Measurements from ENCODE around the gene MAP2K5.

The MAP2K5 gene

DNA sequence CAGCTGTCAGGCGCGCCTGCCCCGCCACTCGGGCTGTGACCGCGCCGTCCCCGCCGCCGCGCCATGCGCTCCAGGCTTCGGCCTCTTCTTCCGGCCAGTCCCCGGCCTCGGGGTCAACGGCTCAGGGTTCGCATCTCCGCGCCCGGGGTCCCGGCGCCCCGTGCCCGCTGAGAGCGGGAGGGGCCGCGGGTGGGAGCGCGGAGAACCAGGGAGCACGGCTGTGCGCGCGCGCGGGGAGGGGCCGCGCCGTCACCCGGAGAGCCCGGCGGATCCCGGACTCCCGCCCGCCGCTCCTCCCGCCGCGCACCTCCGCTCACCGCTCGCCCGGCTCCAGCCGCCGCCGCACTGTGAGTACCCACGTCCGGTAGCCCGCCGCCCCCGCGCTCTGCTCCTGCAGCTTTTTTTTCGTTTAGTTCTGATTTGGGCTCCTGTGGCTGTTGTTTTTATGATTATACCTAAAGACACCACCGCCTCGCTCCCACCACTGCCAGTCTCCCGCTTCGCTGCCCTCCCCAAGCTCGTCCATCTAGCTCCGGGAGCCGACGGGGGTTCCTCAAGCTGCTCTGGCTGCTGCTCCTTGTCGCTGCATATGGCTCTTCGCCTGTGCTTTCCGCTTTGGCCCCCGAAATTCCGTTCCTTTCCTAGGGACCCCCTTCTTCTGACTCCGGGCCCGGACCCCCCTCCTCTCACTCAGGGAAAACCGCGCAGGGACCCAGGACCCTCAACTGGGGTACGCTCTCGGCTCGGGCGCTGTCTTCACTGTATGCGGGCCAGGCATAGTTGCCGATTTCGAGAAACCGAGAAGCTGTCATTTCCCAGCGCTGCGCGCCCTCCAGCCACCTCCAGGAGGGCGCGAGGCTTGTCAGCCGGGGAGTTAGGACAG, 281.1 kb downstream of the MAP2K5 start:
- H3K4me1 ChIP-seq (ENCODE audit: control insufficient read depth, insufficient read depth, low read length): peaks cover 7% of the 10 kb centered on the region
- peak overlapping the region; percentile 38 for H3K4me3 ChIP-seq (ENCODE audit: low read depth, low read length)
- ChIA-PET POLR2A (interaction anchor here (1.3 to 1.5 kb wide), 2 partner anchors 17 to 281 kb away, joined by 3 to 4 read pairs; partner anchors contain the start of gene MAP2K5), CTCF (interaction anchor here (0.5 to 1.3 kb wide), 7 partner anchors 9 to 1234 kb away, joined by 3 to 4 read pairs (median 3); partner anchors contain the start of gene C15orf61)
- peak overlapping the region; percentile 30; the same call in 1 of the 2 replicates for H3K27ac ChIP-seq (ENCODE audit: extremely low read depth, low read depth, low read length)
- no peaks in the 10 kb centered on the region for H3K36me3 ChIP-seq (ENCODE audit: control insufficient read depth in 2 of 2, insufficient read depth in 1 of 2, low read length in 2 of 2)
- no peaks in the 10 kb centered on the region for H3K9me3 ChIP-seq (ENCODE audit: control insufficient read depth, insufficient read depth, low read depth, low read length)
- no peak for TF ChIP-seq ZNF747 (tag by site-specific recombination; IDR thresholded peaks at IDR 0.05)
- TF ChIP-seq, protein P1, sequence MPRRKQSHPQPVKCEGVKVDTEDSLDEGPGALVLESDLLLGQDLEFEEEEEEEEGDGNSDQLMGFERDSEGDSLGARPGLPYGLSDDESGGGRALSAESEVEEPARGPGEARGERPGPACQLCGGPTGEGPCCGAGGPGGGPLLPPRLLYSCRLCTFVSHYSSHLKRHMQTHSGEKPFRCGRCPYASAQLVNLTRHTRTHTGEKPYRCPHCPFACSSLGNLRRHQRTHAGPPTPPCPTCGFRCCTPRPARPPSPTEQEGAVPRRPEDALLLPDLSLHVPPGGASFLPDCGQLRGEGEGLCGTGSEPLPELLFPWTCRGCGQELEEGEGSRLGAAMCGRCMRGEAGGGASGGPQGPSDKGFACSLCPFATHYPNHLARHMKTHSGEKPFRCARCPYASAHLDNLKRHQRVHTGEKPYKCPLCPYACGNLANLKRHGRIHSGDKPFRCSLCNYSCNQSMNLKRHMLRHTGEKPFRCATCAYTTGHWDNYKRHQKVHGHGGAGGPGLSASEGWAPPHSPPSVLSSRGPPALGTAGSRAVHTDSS (tag by site-specific recombination; IDR thresholded peaks at IDR 0.05): no peak
- TF ChIP-seq, protein P2, sequence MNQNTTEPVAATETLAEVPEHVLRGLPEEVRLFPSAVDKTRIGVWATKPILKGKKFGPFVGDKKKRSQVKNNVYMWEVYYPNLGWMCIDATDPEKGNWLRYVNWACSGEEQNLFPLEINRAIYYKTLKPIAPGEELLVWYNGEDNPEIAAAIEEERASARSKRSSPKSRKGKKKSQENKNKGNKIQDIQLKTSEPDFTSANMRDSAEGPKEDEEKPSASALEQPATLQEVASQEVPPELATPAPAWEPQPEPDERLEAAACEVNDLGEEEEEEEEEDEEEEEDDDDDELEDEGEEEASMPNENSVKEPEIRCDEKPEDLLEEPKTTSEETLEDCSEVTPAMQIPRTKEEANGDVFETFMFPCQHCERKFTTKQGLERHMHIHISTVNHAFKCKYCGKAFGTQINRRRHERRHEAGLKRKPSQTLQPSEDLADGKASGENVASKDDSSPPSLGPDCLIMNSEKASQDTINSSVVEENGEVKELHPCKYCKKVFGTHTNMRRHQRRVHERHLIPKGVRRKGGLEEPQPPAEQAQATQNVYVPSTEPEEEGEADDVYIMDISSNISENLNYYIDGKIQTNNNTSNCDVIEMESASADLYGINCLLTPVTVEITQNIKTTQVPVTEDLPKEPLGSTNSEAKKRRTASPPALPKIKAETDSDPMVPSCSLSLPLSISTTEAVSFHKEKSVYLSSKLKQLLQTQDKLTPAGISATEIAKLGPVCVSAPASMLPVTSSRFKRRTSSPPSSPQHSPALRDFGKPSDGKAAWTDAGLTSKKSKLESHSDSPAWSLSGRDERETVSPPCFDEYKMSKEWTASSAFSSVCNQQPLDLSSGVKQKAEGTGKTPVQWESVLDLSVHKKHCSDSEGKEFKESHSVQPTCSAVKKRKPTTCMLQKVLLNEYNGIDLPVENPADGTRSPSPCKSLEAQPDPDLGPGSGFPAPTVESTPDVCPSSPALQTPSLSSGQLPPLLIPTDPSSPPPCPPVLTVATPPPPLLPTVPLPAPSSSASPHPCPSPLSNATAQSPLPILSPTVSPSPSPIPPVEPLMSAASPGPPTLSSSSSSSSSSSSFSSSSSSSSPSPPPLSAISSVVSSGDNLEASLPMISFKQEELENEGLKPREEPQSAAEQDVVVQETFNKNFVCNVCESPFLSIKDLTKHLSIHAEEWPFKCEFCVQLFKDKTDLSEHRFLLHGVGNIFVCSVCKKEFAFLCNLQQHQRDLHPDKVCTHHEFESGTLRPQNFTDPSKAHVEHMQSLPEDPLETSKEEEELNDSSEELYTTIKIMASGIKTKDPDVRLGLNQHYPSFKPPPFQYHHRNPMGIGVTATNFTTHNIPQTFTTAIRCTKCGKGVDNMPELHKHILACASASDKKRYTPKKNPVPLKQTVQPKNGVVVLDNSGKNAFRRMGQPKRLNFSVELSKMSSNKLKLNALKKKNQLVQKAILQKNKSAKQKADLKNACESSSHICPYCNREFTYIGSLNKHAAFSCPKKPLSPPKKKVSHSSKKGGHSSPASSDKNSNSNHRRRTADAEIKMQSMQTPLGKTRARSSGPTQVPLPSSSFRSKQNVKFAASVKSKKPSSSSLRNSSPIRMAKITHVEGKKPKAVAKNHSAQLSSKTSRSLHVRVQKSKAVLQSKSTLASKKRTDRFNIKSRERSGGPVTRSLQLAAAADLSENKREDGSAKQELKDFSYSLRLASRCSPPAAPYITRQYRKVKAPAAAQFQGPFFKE (tag by site-specific recombination; IDR thresholded peaks at IDR 0.05; ENCODE audit: borderline replicate concordance): no peak
- TF ChIP-seq ZNF302 (tag by site-specific recombination; IDR thresholded peaks at IDR 0.05; ENCODE audit: low read depth): no peak
- TF ChIP-seq, protein P3, sequence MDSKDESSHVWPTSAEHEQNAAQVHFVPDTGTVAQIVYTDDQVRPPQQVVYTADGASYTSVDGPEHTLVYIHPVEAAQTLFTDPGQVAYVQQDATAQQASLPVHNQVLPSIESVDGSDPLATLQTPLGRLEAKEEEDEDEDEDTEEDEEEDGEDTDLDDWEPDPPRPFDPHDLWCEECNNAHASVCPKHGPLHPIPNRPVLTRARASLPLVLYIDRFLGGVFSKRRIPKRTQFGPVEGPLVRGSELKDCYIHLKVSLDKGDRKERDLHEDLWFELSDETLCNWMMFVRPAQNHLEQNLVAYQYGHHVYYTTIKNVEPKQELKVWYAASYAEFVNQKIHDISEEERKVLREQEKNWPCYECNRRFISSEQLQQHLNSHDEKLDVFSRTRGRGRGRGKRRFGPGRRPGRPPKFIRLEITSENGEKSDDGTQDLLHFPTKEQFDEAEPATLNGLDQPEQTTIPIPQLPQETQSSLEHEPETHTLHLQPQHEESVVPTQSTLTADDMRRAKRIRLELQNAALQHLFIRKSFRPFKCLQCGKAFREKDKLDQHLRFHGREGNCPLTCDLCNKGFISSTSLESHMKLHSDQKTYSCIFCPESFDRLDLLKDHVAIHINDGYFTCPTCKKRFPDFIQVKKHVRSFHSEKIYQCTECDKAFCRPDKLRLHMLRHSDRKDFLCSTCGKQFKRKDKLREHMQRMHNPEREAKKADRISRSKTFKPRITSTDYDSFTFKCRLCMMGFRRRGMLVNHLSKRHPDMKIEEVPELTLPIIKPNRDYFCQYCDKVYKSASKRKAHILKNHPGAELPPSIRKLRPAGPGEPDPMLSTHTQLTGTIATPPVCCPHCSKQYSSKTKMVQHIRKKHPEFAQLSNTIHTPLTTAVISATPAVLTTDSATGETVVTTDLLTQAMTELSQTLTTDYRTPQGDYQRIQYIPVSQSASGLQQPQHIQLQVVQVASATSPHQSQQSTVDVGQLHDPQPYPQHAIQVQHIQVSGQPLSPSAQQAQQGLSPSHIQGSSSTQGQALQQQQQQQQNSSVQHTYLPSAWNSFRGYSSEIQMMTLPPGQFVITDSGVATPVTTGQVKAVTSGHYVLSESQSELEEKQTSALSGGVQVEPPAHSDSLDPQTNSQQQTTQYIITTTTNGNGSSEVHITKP (tag by site-specific recombination; IDR thresholded peaks at IDR 0.05): no peak; the same call in none of the 2 replicates
- no peak for TF ChIP-seq ZNF416 (tag by site-specific recombination; IDR thresholded peaks at IDR 0.05)
- TF ChIP-seq ZBTB20 (tag by site-specific recombination; IDR thresholded peaks at IDR 0.05): peak; percentile 87
- TF ChIP-seq, protein P4, sequence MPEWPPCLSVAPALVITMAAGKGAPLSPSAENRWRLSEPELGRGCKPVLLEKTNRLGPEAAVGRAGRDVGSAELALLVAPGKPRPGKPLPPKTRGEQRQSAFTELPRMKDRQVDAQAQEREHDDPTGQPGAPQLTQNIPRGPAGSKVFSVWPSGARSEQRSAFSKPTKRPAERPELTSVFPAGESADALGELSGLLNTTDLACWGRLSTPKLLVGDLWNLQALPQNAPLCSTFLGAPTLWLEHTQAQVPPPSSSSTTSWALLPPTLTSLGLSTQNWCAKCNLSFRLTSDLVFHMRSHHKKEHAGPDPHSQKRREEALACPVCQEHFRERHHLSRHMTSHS (tag by site-specific recombination; IDR thresholded peaks at IDR 0.05): no peak
- TF ChIP-seq, protein P5, sequence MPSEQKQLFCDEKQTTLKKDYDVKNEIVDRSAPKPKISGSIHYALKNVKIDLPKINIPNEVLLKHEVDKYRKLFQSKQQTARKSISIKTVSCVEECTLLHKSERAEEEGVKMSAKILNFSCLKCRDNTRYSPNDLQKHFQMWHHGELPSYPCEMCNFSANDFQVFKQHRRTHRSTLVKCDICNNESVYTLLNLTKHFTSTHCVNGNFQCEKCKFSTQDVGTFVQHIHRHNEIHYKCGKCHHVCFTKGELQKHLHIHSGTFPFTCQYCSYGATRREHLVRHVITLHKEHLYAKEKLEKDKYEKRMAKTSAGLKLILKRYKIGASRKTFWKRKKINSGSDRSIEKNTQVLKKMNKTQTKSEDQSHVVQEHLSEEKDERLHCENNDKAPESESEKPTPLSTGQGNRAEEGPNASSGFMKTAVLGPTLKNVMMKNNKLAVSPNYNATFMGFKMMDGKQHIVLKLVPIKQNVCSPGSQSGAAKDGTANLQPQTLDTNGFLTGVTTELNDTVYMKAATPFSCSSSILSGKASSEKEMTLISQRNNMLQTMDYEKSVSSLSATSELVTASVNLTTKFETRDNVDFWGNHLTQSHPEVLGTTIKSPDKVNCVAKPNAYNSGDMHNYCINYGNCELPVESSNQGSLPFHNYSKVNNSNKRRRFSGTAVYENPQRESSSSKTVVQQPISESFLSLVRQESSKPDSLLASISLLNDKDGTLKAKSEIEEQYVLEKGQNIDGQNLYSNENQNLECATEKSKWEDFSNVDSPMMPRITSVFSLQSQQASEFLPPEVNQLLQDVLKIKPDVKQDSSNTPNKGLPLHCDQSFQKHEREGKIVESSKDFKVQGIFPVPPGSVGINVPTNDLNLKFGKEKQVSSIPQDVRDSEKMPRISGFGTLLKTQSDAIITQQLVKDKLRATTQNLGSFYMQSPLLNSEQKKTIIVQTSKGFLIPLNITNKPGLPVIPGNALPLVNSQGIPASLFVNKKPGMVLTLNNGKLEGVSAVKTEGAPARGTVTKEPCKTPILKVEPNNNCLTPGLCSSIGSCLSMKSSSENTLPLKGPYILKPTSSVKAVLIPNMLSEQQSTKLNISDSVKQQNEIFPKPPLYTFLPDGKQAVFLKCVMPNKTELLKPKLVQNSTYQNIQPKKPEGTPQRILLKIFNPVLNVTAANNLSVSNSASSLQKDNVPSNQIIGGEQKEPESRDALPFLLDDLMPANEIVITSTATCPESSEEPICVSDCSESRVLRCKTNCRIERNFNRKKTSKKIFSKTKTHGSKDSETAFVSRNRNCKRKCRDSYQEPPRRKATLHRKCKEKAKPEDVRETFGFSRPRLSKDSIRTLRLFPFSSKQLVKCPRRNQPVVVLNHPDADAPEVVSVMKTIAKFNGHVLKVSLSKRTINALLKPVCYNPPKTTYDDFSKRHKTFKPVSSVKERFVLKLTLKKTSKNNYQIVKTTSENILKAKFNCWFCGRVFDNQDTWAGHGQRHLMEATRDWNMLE (tag by site-specific recombination; conservative IDR thresholded peaks at IDR 0.05; ENCODE audit: low read depth): no peak
- TF ChIP-seq, protein P6, sequence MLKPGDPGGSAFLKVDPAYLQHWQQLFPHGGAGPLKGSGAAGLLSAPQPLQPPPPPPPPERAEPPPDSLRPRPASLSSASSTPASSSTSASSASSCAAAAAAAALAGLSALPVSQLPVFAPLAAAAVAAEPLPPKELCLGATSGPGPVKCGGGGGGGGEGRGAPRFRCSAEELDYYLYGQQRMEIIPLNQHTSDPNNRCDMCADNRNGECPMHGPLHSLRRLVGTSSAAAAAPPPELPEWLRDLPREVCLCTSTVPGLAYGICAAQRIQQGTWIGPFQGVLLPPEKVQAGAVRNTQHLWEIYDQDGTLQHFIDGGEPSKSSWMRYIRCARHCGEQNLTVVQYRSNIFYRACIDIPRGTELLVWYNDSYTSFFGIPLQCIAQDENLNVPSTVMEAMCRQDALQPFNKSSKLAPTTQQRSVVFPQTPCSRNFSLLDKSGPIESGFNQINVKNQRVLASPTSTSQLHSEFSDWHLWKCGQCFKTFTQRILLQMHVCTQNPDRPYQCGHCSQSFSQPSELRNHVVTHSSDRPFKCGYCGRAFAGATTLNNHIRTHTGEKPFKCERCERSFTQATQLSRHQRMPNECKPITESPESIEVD (tag by site-specific recombination; IDR thresholded peaks at IDR 0.05): no peak
- peak; percentile 57 for TF ChIP-seq ZIC2 (tag by site-specific recombination; IDR thresholded peaks at IDR 0.05)
- no peak for TF ChIP-seq ZNF560 (tag by site-specific recombination; IDR thresholded peaks at IDR 0.05; ENCODE audit: borderline replicate concordance)
- TF ChIP-seq, protein P7, sequence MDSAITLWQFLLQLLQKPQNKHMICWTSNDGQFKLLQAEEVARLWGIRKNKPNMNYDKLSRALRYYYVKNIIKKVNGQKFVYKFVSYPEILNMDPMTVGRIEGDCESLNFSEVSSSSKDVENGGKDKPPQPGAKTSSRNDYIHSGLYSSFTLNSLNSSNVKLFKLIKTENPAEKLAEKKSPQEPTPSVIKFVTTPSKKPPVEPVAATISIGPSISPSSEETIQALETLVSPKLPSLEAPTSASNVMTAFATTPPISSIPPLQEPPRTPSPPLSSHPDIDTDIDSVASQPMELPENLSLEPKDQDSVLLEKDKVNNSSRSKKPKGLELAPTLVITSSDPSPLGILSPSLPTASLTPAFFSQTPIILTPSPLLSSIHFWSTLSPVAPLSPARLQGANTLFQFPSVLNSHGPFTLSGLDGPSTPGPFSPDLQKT (IDR thresholded peaks at IDR 0.05; ENCODE audit: borderline replicate concordance, low read depth, low read length): no peak
